LNCaP clone FGC (cell line): ENCODE results near the gene PDCD2L.
"Not testable (repeated sequence)": the region's sequence is repeated elsewhere in the genome, so short reads cannot be mapped to it uniquely, and the experiment has no call there.

Experiments
- DNase-seq: peaks from one replicate; pipeline ENCODE4 v3.0.0-alpha.2; 2011; ENCODE audit warnings: low read depth
- H3K4me3 ChIP-seq: 2 replicates; pipeline ENCODE4 v1.5.1; 2011; ENCODE audit warnings: mild to moderate bottlenecking, low read depth, low read length, control low read depth
- CTCF ChIP-seq: IDR thresholded peaks from 2 replicates; pipeline ENCODE4 v1.5.1; 2012; ENCODE audit warnings: mild to moderate bottlenecking; ENCODE audit not compliant: control insufficient read depth, insufficient read depth; ENCODE audit errors: extremely low read depth

Gene PDCD2L

GRCh38 chr19:34468409-34468808 is 64.2 kb downstream of the PDCD2L start:
- no peak for DNase-seq
- TF ChIP-seq CTCF, result no peak
- no peak overlapping the region for H3K4me3 ChIP-seq

- DNase-seq, result not testable (repeated sequence)
Measured at GRCh38 chr19:34469026-34469425, 64.8 kb downstream of the PDCD2L start.

GRCh38 chr19:34471906-34472700 is 67.9 kb downstream of the PDCD2L start:
- DNase-seq, result peak; percentile 83
- H3K4me3 ChIP-seq, result no peak overlapping the region
- no peak for TF ChIP-seq CTCF

More at GRCh38 chr19:34469026-34469425, 64.8 kb downstream of the PDCD2L start:
- H3K4me3 ChIP-seq, result not testable (repeated sequence)

GRCh38 chr19:34474233-34474989 is 70.2 kb downstream of the PDCD2L start:
- no peak for DNase-seq
- no peak for TF ChIP-seq CTCF
- no peak overlapping the region for H3K4me3 ChIP-seq

GRCh38 chr19:34475026-34475974 is 71.1 kb downstream of the PDCD2L start:
- no peak overlapping the region for H3K4me3 ChIP-seq
- no peak for TF ChIP-seq CTCF

More at GRCh38 chr19:34475026-34475974, 71.1 kb downstream of the PDCD2L start:
- DNase-seq, result no peak
